Karpas-422 (cell line): ENCODE results near the gene IL20RB. TPM values are rescaled to one million over a fixed set of nuclear protein-coding genes. Genes with fewer than 3 reads are reported as not detected.
A peak's percentile ranks its signal among the peaks of the same experiment; 100 is the strongest.
"Not testable (repeated sequence)": the region's sequence is repeated elsewhere in the genome, so short reads cannot be mapped to it uniquely, and the experiment has no call there.

Experiments used
- DNase-seq: peaks from one replicate; pipeline ENCODE4 v3.0.0-alpha.2; 2015
- H2AFZ ChIP-seq: fragments of 200-600 bp; sonication (generic); 2 replicates; pipeline ENCODE4 v1.6.1; 2014; ENCODE audit warnings: antibody characterized with exemption, low read length, mixed read lengths
- H3K27ac ChIP-seq: fragments of 200-600 bp; sonication (generic); 2 replicates; pipeline ENCODE4 v1.5.1; 2014; ENCODE audit warnings: mild to moderate bottlenecking, low read length, moderate library complexity
- H3K27me3 ChIP-seq: fragments of 200-600 bp; sonication (generic); 2 replicates; pipeline ENCODE4 v1.6.1; 2014; ENCODE audit warnings: low read length, mixed read lengths
- H3K36me3 ChIP-seq: fragments of 200-600 bp; sonication (generic); 2 replicates; pipeline ENCODE4 v1.6.1; 2014; ENCODE audit warnings: low read length, mixed read lengths; ENCODE audit not compliant: insufficient read depth
- H3K4me1 ChIP-seq: fragments of 200-600 bp; sonication (generic); 2 replicates; pipeline ENCODE4 v1.6.1; 2014; ENCODE audit warnings: mild to moderate bottlenecking, low read length, mixed read lengths
- H3K4me2 ChIP-seq: fragments of 200-600 bp; sonication (generic); 2 replicates; pipeline ENCODE4 v1.6.1; 2014; ENCODE audit warnings: low read length, low read depth, mild to moderate bottlenecking; ENCODE audit not compliant: poor library complexity, severe bottlenecking
- H3K4me3 ChIP-seq: fragments of 200-600 bp; sonication (generic); 2 replicates; pipeline ENCODE4 v1.5.1; 2014; ENCODE audit warnings: mild to moderate bottlenecking, antibody characterized with exemption, low read length, mixed read lengths
- H3K79me2 ChIP-seq: fragments of 200-600 bp; sonication (generic); 2 replicates; pipeline ENCODE4 v1.6.1; 2014; ENCODE audit warnings: mild to moderate bottlenecking, low read length, mixed read lengths
- H3K9ac ChIP-seq: fragments of 200-600 bp; sonication (generic); 2 replicates; pipeline ENCODE4 v1.6.0; 2014; ENCODE audit warnings: low read length
- H3K9me2 ChIP-seq: fragments of 200-600 bp; sonication (generic), shearing (Covaris generic); replicated peaks from 2 replicates; pipeline ENCODE4 v1.6.0; 2014; ENCODE audit warnings: mild to moderate bottlenecking, low read length, moderate library complexity; ENCODE audit not compliant: insufficient read depth
- H3K9me3 ChIP-seq: fragments of 300-700, 200-600 bp; sonication (generic); 2 replicates; pipeline ENCODE4 v1.6.1; 2014; ENCODE audit warnings: low read length, mixed read lengths
- H4K20me1 ChIP-seq: fragments of 200-600 bp; sonication (generic); 2 replicates; pipeline ENCODE4 v1.6.1; 2014; ENCODE audit warnings: mild to moderate bottlenecking, antibody characterized with exemption, low read length, low read depth; ENCODE audit not compliant: insufficient read depth
- total RNA-seq: library from RNA; depleted of rRNA; stranded (reverse); fragments of >200 nt; shearing (Covaris generic); gene quantifications from 2 replicates; pipeline ENCODE4 v1.2.3, GENCODE V29; 2014; ENCODE audit warnings: low replicate concordance

IL20RB gene
- total RNA-seq, 1 experiment from 2014 or later = 1.1 TPM

DNA sequence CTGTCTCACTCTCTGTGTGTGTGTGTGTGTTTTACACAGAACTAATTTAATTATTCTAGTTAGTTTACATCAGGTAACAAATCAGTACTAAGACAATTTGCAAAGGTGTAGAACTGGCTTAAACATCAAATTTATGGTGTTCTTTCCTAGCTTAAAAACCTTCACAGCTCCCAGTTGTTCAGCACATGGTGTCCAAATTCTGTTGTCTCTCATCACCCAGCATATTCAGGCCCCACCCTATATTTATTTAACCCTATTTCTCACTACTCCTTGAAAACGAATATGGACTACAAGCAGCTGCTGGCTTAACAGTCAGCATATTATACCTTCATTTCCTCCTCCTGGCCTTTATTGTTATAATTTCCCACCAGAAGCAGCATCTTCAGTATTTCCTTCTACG, 1.2 kb downstream of the IL20RB start:
- no peak overlapping the region for H3K27ac ChIP-seq
- H3K4me2 ChIP-seq = no peak overlapping the region
- H3K4me1 ChIP-seq = no peaks in the 10 kb centered on the region
- H3K9me3 ChIP-seq = no peaks in the 10 kb centered on the region
- no peaks in the 10 kb centered on the region for H3K9me2 ChIP-seq
- no peak overlapping the region for H2AFZ ChIP-seq
- no peak for DNase-seq
- peaks cover 13% of the 10 kb centered on the region; the same call in 1 of the 2 replicates for H3K79me2 ChIP-seq
- H4K20me1 ChIP-seq = no peaks in the 10 kb centered on the region
- no peak overlapping the region for H3K4me3 ChIP-seq
- H3K27me3 ChIP-seq = no peaks in the 10 kb centered on the region
- H3K9ac ChIP-seq = no peak overlapping the region
- H3K36me3 ChIP-seq = no peaks in the 10 kb centered on the region

DNA sequence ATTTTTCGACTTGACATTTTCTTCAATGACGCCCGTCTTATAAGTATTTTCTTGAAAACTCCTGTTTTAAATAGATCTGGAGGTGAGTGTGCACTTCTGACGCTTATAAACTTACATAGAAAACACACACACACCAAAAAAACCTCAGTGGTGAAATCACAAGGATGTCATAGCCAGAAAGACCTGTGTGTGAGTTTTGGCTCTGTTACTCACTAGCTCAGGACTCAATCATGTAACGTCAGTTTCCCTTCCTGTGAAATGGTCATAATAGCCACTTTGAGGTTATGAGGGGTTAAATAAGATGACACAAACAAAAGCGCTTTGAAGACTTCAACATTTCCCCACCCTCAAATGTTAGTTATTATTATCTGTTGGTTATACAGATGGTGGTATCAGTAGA, 1.8 kb downstream of the IL20RB start:
- H3K27ac ChIP-seq = no peak overlapping the region
- no peaks in the 10 kb centered on the region for H3K9me3 ChIP-seq
- H3K4me1 ChIP-seq = no peaks in the 10 kb centered on the region
- no peak overlapping the region for H3K9ac ChIP-seq
- no peaks in the 10 kb centered on the region for H4K20me1 ChIP-seq
- H2AFZ ChIP-seq = no peak overlapping the region
- no peaks in the 10 kb centered on the region for H3K9me2 ChIP-seq
- H3K36me3 ChIP-seq = no peaks in the 10 kb centered on the region
- no peaks in the 10 kb centered on the region for H3K27me3 ChIP-seq
- DNase-seq = no peak
- peaks cover 8% of the 10 kb centered on the region; the same call in 1 of the 2 replicates for H3K79me2 ChIP-seq
- no peak overlapping the region for H3K4me2 ChIP-seq
- H3K4me3 ChIP-seq = no peak overlapping the region

DNA sequence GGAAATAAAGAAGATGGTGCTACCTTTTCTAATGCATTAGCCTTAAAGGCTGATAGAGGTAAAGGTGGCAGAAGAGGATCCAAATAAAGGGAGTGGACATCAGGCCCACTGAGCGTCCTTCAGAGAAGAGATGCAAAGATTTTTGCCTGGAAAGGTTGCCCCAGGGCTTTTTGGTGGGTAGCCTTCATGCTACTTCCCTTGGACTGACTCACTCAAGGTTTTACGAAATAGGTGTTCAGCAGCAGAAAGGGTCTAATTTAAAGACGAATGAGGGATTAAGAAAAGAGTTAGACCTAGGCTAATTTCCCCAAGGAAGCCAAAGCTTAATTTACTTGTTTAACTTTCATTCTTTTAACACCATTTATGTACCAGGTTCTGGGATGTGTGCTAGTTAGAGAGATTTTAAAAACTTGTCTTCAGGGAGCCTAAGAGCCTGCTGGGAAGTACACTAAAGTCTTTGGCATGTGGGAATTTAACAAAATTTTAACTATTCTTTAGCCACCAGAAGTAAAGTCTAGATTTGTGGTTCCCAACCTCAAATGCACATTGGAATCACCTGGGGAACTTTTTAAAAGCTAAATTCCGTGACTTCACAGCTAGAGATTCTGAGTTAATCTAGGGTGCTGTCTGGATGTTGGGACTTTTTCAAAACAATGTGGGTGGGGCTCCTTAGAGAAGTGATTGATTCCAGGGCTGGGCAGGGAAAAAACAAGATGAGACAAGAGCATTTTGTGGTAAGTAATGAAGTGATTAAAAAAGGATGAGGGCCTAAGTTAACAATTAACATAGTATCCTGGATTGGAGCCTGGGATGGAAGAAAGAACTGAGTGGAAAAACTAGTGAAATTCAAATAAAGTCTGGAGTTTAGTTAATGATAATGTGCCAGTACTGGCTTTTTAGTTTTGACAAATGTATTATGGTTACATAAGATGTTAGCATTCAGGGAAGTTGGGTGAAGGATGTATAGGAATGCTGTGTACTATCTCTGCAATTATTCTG, 3.4 kb downstream of the IL20RB start:
- H3K9ac ChIP-seq = no peak overlapping the region
- no peaks in the 10 kb centered on the region for H3K4me1 ChIP-seq
- H3K27me3 ChIP-seq = no peaks in the 10 kb centered on the region
- H4K20me1 ChIP-seq = no peaks in the 10 kb centered on the region
- DNase-seq = no peak
- H3K4me2 ChIP-seq = no peak overlapping the region
- H3K36me3 ChIP-seq = no peaks in the 10 kb centered on the region
- no peak overlapping the region for H2AFZ ChIP-seq
- H3K27ac ChIP-seq = no peak overlapping the region
- no peaks in the 10 kb centered on the region for H3K9me2 ChIP-seq
- no peak overlapping the region for H3K4me3 ChIP-seq
- 0 out of 2 replicates have a peak, but pooled peaks cover 5% of the 10 kb centered on the region for H3K79me2 ChIP-seq
- H3K9me3 ChIP-seq = no peaks in the 10 kb centered on the region

DNA sequence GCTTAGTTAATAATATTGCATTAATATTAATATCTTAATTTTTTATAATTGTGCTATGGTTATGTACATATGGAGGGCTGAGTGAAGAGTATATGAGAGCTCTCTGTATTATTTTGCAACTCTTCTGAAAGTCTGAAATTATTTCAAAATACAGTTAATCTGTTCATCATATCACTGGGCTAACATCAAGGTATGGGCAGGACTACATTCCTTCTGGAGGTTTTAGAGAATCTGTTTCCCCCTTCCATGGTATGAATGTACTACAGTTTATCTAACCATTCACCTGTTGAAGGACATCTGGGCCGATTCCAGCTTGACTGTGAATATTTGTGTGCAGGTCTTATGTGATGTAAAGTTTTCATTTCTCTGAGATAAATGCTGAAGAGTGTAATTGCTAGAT, 5.1 kb downstream of the IL20RB start:
- no peaks in the 10 kb centered on the region for H3K4me1 ChIP-seq
- no peaks in the 10 kb centered on the region for H3K36me3 ChIP-seq
- no peaks in the 10 kb centered on the region for H3K27me3 ChIP-seq
- no peak overlapping the region for H2AFZ ChIP-seq
- no peak overlapping the region for H3K4me2 ChIP-seq
- no peak overlapping the region for H3K4me3 ChIP-seq
- H3K27ac ChIP-seq = no peak overlapping the region
- no peak overlapping the region for H3K9ac ChIP-seq
- H3K9me2 ChIP-seq = no peaks in the 10 kb centered on the region
- no peak for DNase-seq
- H3K79me2 ChIP-seq = 0 out of 2 replicates have a peak, but pooled peaks cover 5% of the 10 kb centered on the region
- no peaks in the 10 kb centered on the region for H4K20me1 ChIP-seq
- no peaks in the 10 kb centered on the region for H3K9me3 ChIP-seq

DNA sequence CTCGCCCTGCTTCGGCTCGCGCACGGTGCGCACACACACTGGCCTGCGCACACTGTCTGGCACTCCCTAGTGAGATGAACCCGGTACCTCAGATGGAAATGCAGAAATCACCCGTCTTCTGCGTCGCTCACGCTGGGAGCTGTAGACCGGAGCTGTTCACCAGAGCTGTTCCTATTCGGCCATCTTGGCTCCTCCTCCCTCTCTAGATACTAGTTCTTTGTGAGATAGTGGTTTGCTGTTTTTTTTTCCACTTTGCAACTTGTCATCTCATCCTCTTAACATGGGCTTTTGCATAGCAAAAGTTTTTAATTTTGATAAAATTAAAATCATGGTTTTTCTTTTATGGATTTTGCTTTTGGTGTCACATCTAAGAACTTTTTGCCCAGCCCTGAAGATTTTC, 11.8 kb downstream of the IL20RB start:
- DNase-seq, H3K4me2 ChIP-seq, H3K27me3 ChIP-seq, H3K27ac ChIP-seq, H3K36me3 ChIP-seq, H4K20me1 ChIP-seq, H3K4me1 ChIP-seq, H2AFZ ChIP-seq, H3K9ac ChIP-seq, H3K9me2 ChIP-seq, H3K4me3 ChIP-seq, H3K9me3 ChIP-seq: not testable (repeated sequence)
- peaks cover 21% of the 10 kb centered on the region for H3K79me2 ChIP-seq

- Histone ChIP-seq H3K36me3 (peaks cover 6% of the 10 kb centered on the region), H3K9me2 (no peaks in the 10 kb centered on the region), H3K9ac (no peak overlapping the region), H3K4me3 (no peak overlapping the region), H3K4me2 (no peak overlapping the region), H3K27ac (no peak overlapping the region), H2AFZ (no peak overlapping the region), H4K20me1 (no peaks in the 10 kb centered on the region), H3K27me3 (no peaks in the 10 kb centered on the region), H3K4me1 (no peaks in the 10 kb centered on the region), H3K9me3 (peaks cover 8% of the 10 kb centered on the region), H3K79me2 (peaks cover 33% of the 10 kb centered on the region)
- no peak for DNase-seq
These were observed 15.6 kb downstream of the IL20RB start for GRCh38 chr3:136973352-136973751.

DNA sequence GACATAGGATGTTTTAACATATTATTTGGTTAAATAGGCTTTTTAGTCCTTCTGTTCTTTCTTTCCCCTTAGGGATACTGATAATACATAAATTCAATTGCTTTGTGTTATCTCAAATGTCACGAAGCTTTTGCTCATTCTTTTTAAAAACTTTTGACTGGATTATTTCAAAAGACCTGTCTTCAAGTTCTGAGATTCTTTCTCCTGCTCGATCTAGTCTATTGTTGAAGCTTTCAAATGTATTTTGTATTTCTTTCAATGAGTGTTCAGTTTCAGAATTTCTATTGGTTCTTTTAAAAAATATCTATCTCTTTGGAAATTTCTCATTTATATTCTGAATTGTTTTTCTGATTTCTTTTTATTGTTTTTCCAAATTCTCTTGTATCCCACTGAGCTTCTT, 16.9 kb downstream of the IL20RB start:
- Histone ChIP-seq H3K27me3 (no peaks in the 10 kb centered on the region), H3K4me1 (no peaks in the 10 kb centered on the region), H3K4me2 (no peak overlapping the region), H3K4me3 (no peak overlapping the region), H3K79me2 (peaks cover 38% of the 10 kb centered on the region), H4K20me1 (no peaks in the 10 kb centered on the region), H3K27ac (no peak overlapping the region), H3K9ac (no peak overlapping the region), H3K9me2 (no peaks in the 10 kb centered on the region), H3K36me3 (peaks cover 6% of the 10 kb centered on the region), H3K9me3 (peaks cover 8% of the 10 kb centered on the region), H2AFZ (no peak overlapping the region)
- no peak for DNase-seq

DNA sequence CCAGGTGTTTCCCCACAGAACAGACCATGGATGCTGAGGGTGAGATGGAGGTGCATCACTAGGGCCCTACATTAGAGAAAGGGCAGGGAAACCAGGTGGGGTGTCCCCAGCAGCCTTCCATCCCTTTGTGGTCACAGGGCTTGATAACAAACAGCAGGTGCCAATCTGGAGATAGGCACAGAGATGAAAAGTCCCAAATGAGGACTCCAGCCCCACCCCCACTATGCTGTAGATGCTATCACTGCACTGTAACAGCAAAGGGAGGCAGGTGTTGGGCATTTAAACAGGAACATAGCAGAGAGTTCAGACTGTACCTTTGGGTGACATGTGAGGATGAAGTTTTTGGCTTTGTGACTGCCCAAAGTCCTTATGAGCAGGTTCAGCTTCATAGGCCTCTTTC, 21.4 kb downstream of the IL20RB start:
- H2AFZ ChIP-seq = no peak overlapping the region
- no peaks in the 10 kb centered on the region for H3K27me3 ChIP-seq
- H3K4me3 ChIP-seq = no peak overlapping the region
- H4K20me1 ChIP-seq = no peaks in the 10 kb centered on the region
- no peak overlapping the region for H3K9ac ChIP-seq
- H3K9me3 ChIP-seq = peaks cover 4% of the 10 kb centered on the region
- H3K79me2 ChIP-seq = peaks cover 22% of the 10 kb centered on the region; the same call in 1 of the 2 replicates
- no peaks in the 10 kb centered on the region for H3K9me2 ChIP-seq
- H3K4me1 ChIP-seq = no peaks in the 10 kb centered on the region
- no peak overlapping the region for H3K4me2 ChIP-seq
- peaks cover 3% of the 10 kb centered on the region for H3K36me3 ChIP-seq
- DNase-seq = peak; percentile 40
- no peak overlapping the region for H3K27ac ChIP-seq
